Parathyroid adenoma (tissue), 2 donors: ENCODE measurements around the gene CEP89.
A peak's percentile ranks its signal among the peaks of the same experiment; 100 is the strongest.
"Not testable (repeated sequence)": the region's sequence is repeated elsewhere in the genome, so short reads cannot be mapped to it uniquely, and the experiment has no call there.

Source experiments
- H2AFZ ChIP-seq: fragments of 300-600 bp; sonication (generic); one replicate; pipeline ENCODE4 v1.7.0; 2017; ENCODE audit warnings: antibody characterized with exemption, mild to moderate bottlenecking
- H3K27ac ChIP-seq: fragments of 300-600 bp; sonication (generic); one replicate; pipeline ENCODE4 v1.7.0; 2017
- H3K27me3 ChIP-seq: fragments of 300-600 bp; sonication (generic); one replicate; pipeline ENCODE4 v1.7.0; 2017; ENCODE audit warnings: low read length; ENCODE audit not compliant: control insufficient read depth, insufficient read depth
- H3K36me3 ChIP-seq: fragments of 300-600 bp; sonication (generic); one replicate; pipeline ENCODE4 v1.7.0; 2017; ENCODE audit warnings: low read length; ENCODE audit not compliant: control insufficient read depth, insufficient read depth
- H3K4me1 ChIP-seq: fragments of 300-600 bp; sonication (generic); one replicate; pipeline ENCODE4 v1.7.0; 2017; ENCODE audit warnings: control low read depth
- H3K4me2 ChIP-seq: fragments of 300-600 bp; sonication (generic); one replicate; pipeline ENCODE4 v1.7.0; 2017; ENCODE audit warnings: low read length
- H3K4me3 ChIP-seq: fragments of 300-600 bp; sonication (generic); one replicate; pipeline ENCODE4 v1.7.0; 2017; ENCODE audit warnings: low read depth, low read length
- H3K79me2 ChIP-seq: fragments of 300-600 bp; sonication (generic); one replicate; pipeline ENCODE4 v1.7.0; 2017; ENCODE audit warnings: control low read depth
- H3K9ac ChIP-seq: fragments of 300-600 bp; sonication (generic); one replicate; pipeline ENCODE4 v1.7.0; 2017; ENCODE audit warnings: mild to moderate bottlenecking
- H3K9me3 ChIP-seq: fragments of 300-600 bp; sonication (generic); one replicate; pipeline ENCODE4 v1.7.0; 2017; ENCODE audit warnings: low read length; ENCODE audit not compliant: control insufficient read depth
- TF ChIP-seq, protein P1 (sequence below): fragments of 300-600 bp; sonication (generic); IDR thresholded peaks from one replicate; pipeline ENCODE4 v1.7.0; 2017; ENCODE audit warnings: antibody characterized with exemption, mild to moderate bottlenecking
- donor health status: primary hyperparathyroidism.

The CEP89 gene

GRCh38 chr19:32988724-32989123, 17.0 kb upstream of the CEP89 start:
- no peaks in the 10 kb centered on the region for H3K36me3 ChIP-seq
- H3K27me3 ChIP-seq, result no peaks in the 10 kb centered on the region
- H3K4me1 ChIP-seq, result peaks cover 2% of the 10 kb centered on the region
- no peak overlapping the region for H3K4me2 ChIP-seq
- H3K9ac ChIP-seq, result no peak overlapping the region
- H3K27ac ChIP-seq, result no peak overlapping the region
- H2AFZ ChIP-seq, result no peak overlapping the region
- H3K9me3 ChIP-seq, result no peaks in the 10 kb centered on the region
- no peak overlapping the region for H3K4me3 ChIP-seq
- peaks cover 2% of the 10 kb centered on the region for H3K79me2 ChIP-seq
- TF ChIP-seq, protein P1, sequence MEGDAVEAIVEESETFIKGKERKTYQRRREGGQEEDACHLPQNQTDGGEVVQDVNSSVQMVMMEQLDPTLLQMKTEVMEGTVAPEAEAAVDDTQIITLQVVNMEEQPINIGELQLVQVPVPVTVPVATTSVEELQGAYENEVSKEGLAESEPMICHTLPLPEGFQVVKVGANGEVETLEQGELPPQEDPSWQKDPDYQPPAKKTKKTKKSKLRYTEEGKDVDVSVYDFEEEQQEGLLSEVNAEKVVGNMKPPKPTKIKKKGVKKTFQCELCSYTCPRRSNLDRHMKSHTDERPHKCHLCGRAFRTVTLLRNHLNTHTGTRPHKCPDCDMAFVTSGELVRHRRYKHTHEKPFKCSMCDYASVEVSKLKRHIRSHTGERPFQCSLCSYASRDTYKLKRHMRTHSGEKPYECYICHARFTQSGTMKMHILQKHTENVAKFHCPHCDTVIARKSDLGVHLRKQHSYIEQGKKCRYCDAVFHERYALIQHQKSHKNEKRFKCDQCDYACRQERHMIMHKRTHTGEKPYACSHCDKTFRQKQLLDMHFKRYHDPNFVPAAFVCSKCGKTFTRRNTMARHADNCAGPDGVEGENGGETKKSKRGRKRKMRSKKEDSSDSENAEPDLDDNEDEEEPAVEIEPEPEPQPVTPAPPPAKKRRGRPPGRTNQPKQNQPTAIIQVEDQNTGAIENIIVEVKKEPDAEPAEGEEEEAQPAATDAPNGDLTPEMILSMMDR, result no peak

DNA sequence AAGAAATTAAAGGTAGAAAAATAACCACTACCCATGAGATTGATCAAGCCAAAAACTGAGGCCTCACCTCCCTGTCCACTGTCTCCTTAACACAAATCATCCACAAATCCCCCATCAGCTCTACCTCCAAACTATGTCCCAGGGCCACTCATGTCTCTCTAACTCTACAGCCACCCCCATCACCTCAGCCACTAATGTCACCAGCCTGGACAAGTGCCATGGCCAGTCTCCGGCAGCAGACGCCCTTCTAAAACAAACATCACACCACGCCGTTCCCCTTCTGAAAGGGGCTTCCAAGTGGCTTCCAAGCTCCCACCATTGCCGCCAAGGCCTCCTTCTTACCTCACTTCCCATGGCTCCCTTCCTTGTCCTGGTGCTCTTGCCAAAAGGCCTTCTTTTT, 16.5 kb upstream of the CEP89 start:
- H3K9me3 ChIP-seq, H3K27ac ChIP-seq, H3K36me3 ChIP-seq, H3K4me2 ChIP-seq, H3K79me2 ChIP-seq, H3K27me3 ChIP-seq, H2AFZ ChIP-seq, H3K4me3 ChIP-seq, H3K9ac ChIP-seq, H3K4me1 ChIP-seq: not testable (repeated sequence)

DNA sequence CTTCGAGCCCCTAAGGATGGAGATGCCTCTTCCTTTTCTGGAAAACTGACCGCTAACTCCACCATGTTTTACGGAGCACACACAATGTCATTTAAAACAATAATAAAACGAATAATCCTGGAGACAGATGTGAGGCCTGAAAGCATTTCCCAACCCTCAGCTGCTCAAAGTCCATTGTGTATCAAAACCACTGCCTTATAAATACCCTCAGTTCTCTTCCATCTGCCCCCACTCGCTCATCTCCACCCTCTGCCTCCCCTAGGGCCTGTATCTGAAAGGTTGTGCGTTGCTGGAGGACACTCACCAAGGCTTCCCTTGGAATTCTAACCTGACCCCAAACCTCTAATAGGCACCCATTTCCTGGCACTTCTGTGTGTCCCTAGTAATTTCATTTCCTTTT, 10.7 kb upstream of the CEP89 start:
- not testable (repeated sequence) for H3K9ac ChIP-seq, H3K27me3 ChIP-seq, H3K9me3 ChIP-seq, H3K4me3 ChIP-seq, H2AFZ ChIP-seq, H3K27ac ChIP-seq, H3K4me1 ChIP-seq, H3K36me3 ChIP-seq, H3K4me2 ChIP-seq, H3K79me2 ChIP-seq

DNA sequence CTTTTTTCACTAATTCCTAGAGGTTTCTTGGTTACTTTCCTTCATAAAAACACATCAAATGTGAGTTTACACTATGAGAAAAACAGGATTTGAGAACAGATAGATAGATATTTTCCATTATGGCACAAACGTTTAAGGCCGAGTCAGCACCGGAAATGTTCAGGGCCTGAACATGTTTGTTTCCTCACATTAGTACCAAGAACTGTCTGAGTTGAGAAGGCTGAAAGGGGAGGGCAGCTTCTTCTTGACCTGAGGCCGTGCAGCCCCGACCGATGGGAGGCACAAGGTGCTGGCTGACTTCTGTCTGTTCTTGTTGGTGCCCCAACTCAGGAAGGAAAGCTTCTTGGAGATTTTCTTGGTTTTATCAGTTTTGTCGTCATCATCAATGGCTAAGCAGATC, 8.0 kb upstream of the CEP89 start:
- H2AFZ ChIP-seq, H3K4me3 ChIP-seq, H3K4me1 ChIP-seq: not testable (repeated sequence)

GRCh38 chr19:32977813-32978212, 6.1 kb upstream of the CEP89 start:
- not testable (repeated sequence) for H3K9me3 ChIP-seq, H2AFZ ChIP-seq, H3K4me2 ChIP-seq, H3K27ac ChIP-seq, H3K9ac ChIP-seq, H3K4me1 ChIP-seq, H3K79me2 ChIP-seq, H3K27me3 ChIP-seq, H3K36me3 ChIP-seq, H3K4me3 ChIP-seq

More for the DNA sequence above, 8.0 kb upstream of the CEP89 start:
- not testable (repeated sequence) for H3K9me3 ChIP-seq, H3K27me3 ChIP-seq, H3K9ac ChIP-seq, H3K27ac ChIP-seq, H3K36me3 ChIP-seq, H3K79me2 ChIP-seq, H3K4me2 ChIP-seq

- no peak overlapping the region for H3K27ac ChIP-seq
- H3K79me2 ChIP-seq, result no peaks in the 10 kb centered on the region
- no peak overlapping the region for H3K4me2 ChIP-seq
- H3K4me1 ChIP-seq, result no peaks in the 10 kb centered on the region
- H3K4me3 ChIP-seq, result no peak overlapping the region
- no peak overlapping the region for H2AFZ ChIP-seq
- H3K27me3 ChIP-seq, result no peaks in the 10 kb centered on the region
- H3K9ac ChIP-seq, result no peak overlapping the region
- TF ChIP-seq, protein P1, result no peak
- no peaks in the 10 kb centered on the region for H3K36me3 ChIP-seq
- H3K9me3 ChIP-seq, result no peaks in the 10 kb centered on the region
Observed at GRCh38 chr19:32977280-32977679, 5.5 kb upstream of the CEP89 start.

DNA sequence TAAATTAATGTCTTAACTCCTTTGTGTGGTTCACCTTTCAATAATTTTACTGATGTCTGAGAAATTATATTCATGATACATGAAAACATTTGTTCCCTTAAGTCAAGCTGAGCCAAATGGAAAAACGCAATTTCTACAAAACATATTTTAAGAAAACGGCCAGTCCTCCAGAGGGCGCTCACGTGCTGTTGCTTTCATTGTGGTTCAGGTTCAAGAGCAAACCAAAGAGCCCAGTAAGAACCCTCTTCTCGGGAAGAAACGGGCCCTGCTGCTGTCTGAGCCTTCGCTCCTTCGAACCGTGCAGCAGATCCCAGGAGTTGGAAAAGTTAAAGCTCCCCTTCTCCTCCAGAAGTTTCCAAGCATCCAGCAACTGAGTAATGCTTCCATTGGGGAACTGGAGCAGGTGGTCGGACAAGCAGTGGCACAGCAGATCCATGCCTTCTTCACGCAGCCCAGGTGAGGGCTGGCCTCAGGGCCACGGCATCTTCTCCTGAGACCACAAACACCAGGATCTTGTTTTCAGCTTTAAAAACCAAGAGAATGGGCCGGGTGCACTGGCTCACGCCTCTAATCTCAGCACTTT, 4.6 kb upstream of the CEP89 start:
- Histone ChIP-seq H3K4me2 (no peak overlapping the region), H2AFZ (peak overlapping the region; percentile 61), H3K36me3 (no peaks in the 10 kb centered on the region), H3K79me2 (peaks cover 2% of the 10 kb centered on the region), H3K9ac (no peak overlapping the region), H3K27ac (no peak overlapping the region), H3K4me1 (no peaks in the 10 kb centered on the region), H3K27me3 (no peaks in the 10 kb centered on the region), H3K4me3 (no peak overlapping the region), H3K9me3 (no peaks in the 10 kb centered on the region)
- TF ChIP-seq, protein P1, result peak; percentile 89
